IMR-90 (cell line): ENCODE results near the gene CHCHD2. TPM values are rescaled to one million over a fixed set of nuclear protein-coding genes. Genes with fewer than 3 reads are reported as not detected.

Source experiments
- ATAC-seq: fragments of 200-7000 bp; cut with Tn5 transposase; 2 replicates; pipeline ENCODE4 v1.9.1; 2020; ENCODE audit warnings: low read depth, mild to moderate bottlenecking, moderate library complexity
- BruUV-seq: library from RNA; stranded (reverse); fragments of 400-500 nt; replicated peaks from 2 replicates; lab custom pipeline; 2021; lab: Mats Ljungman, UMichigan
- CTCF ChIA-PET: fragments of 300-600 bp; formaldehyde crosslinking; extraction: SDS; loops from one replicate; lab custom pipeline; 2021; ENCODE audit warnings: antibody characterized with exemption; lab: Yijun Ruan, JAX
- POLR2A ChIA-PET: fragments of 300-600 bp; sonication (Branson Sonifier 250); formaldehyde crosslinking; loops from one replicate; lab custom pipeline; 2022; ENCODE audit warnings: antibody characterized with exemption; ENCODE audit not compliant: unreplicated experiment; lab: Charles Lee
- DNase-seq: peaks from one replicate; pipeline ENCODE4 v3.0.0; 2013
- H2AFZ ChIP-seq: replicated peaks from 2 replicates; pipeline ENCODE3; 2013; ENCODE audit warnings: low read length, mild to moderate bottlenecking; ENCODE audit not compliant: poor library complexity
- H2AK5ac ChIP-seq: 2 replicates; pipeline ENCODE4 v1.6.1; 2013; ENCODE audit warnings: low read depth, low read length, inconsistent platforms
- H2AK9ac ChIP-seq: replicated peaks from 2 replicates; pipeline ENCODE3; 2013; ENCODE audit warnings: mild to moderate bottlenecking, low read depth, low read length, moderate library complexity; ENCODE audit not compliant: poor library complexity
- H2BK120ac ChIP-seq: 2 replicates; pipeline ENCODE4 v1.6.1; 2013; ENCODE audit warnings: low read depth, low read length, inconsistent platforms
- H2BK15ac ChIP-seq: 3 replicates; pipeline ENCODE4 v1.6.1; 2013; ENCODE audit warnings: low read depth, low read length, inconsistent platforms
- H2BK20ac ChIP-seq: 2 replicates; pipeline ENCODE4 v1.6.1; 2013; ENCODE audit warnings: low read depth, mild to moderate bottlenecking, inconsistent platforms, low read length, moderate library complexity
- H2BK5ac ChIP-seq: 2 replicates; pipeline ENCODE4 v1.6.1; 2013; ENCODE audit warnings: mild to moderate bottlenecking, low read depth, low read length, inconsistent platforms; ENCODE audit not compliant: poor library complexity, severe bottlenecking
- H3K14ac ChIP-seq: replicated peaks from 2 replicates; pipeline ENCODE4 v1.6.1; 2013; ENCODE audit warnings: low read depth, low read length, inconsistent platforms
- H3K18ac ChIP-seq: 2 replicates; pipeline ENCODE4 v1.6.1; 2013; ENCODE audit warnings: low read depth, low read length, control low read depth
- H3K23ac ChIP-seq: 2 replicates; pipeline ENCODE4 v1.6.1; 2013; ENCODE audit warnings: low read depth, low read length, inconsistent platforms
- H3K27ac ChIP-seq: 2 replicates; pipeline ENCODE4 v1.5.1; 2013; ENCODE audit warnings: mild to moderate bottlenecking, control low read depth, low read length; ENCODE audit not compliant: insufficient read depth
- H3K27me3 ChIP-seq: 2 replicates; pipeline ENCODE4 v1.6.1; 2013; ENCODE audit warnings: low read length; ENCODE audit not compliant: control insufficient read depth, insufficient read depth
- H3K36me3 ChIP-seq: 2 replicates; pipeline ENCODE4 v1.6.1; 2013; ENCODE audit warnings: low read length, mixed read lengths; ENCODE audit not compliant: control insufficient read depth, insufficient read depth
- H3K4ac ChIP-seq: 2 replicates; pipeline ENCODE4 v1.6.1; 2013; ENCODE audit warnings: low read depth, low read length, inconsistent platforms
- H3K4me1 ChIP-seq: 2 replicates; pipeline ENCODE4 v1.6.1; 2013; ENCODE audit warnings: low read length, mixed read lengths; ENCODE audit not compliant: control insufficient read depth, insufficient read depth
- H3K4me2 ChIP-seq: 2 replicates; pipeline ENCODE4 v1.6.1; 2013; ENCODE audit warnings: low read depth, mild to moderate bottlenecking, control low read depth, low read length, moderate library complexity
- H3K4me3 ChIP-seq: 2 replicates; pipeline ENCODE4 v1.5.1; 2013; ENCODE audit warnings: low read depth, mild to moderate bottlenecking, control low read depth, low read length, moderate library complexity; ENCODE audit not compliant: insufficient read depth
- H3K56ac ChIP-seq: 2 replicates; pipeline ENCODE4 v1.6.1; 2013; ENCODE audit warnings: low read length, inconsistent platforms; ENCODE audit not compliant: insufficient read depth; ENCODE audit errors: extremely low read depth
- H3K79me1 ChIP-seq, 2 experiments: 2 replicates each; pipeline ENCODE4 v1.6.1; 2013; ENCODE audit warnings: low read length in 2 of 2, inconsistent platforms in 1 of 2, low read depth in 1 of 2
- H3K9ac ChIP-seq: 2 replicates; pipeline ENCODE4 v1.6.1; 2013; ENCODE audit warnings: low read depth, low read length, control low read depth
- H3K9me1 ChIP-seq: 2 replicates; pipeline ENCODE4 v1.6.1; 2013; ENCODE audit warnings: low read length, inconsistent platforms; ENCODE audit not compliant: insufficient read depth
- H3K9me3 ChIP-seq: 2 replicates; pipeline ENCODE4 v1.6.1; 2013; ENCODE audit warnings: low read length; ENCODE audit not compliant: control insufficient read depth, insufficient read depth
- H4K20me1 ChIP-seq: 2 replicates; pipeline ENCODE4 v1.6.1; 2013; ENCODE audit warnings: low read length, inconsistent platforms; ENCODE audit not compliant: insufficient read depth
- H4K5ac ChIP-seq: 2 replicates; pipeline ENCODE4 v1.6.1; 2013; ENCODE audit warnings: mild to moderate bottlenecking, low read depth, low read length, control low read depth
- H4K8ac ChIP-seq, 2 experiments: 2 replicates each; pipeline ENCODE4 v1.6.1; 2013; ENCODE audit warnings: low read depth in 2 of 2, low read length in 2 of 2, control low read depth in 1 of 2, inconsistent platforms in 1 of 2
- H4K91ac ChIP-seq: 2 replicates; pipeline ENCODE4 v1.6.1; 2013; ENCODE audit warnings: low read depth, low read length, inconsistent platforms; ENCODE audit not compliant: insufficient read depth
- BHLHE40 ChIP-seq: fragments of 150-350 bp; IDR thresholded peaks from 2 replicates; pipeline ENCODE4 v1.6.1; 2016; ENCODE audit warnings: mild to moderate bottlenecking, low read depth, low read length
- CEBPB ChIP-seq: IDR thresholded peaks from 2 replicates; pipeline ENCODE4 v1.6.1; 2012; ENCODE audit warnings: low read depth, low read length, improper control_type of control experiment
- CHD1 ChIP-seq: IDR thresholded peaks from 2 replicates; pipeline ENCODE4 v1.6.1; 2012; ENCODE audit warnings: low read depth, low read length, improper control_type of control experiment
- FOS ChIP-seq: fragments of 150-350 bp; IDR thresholded peaks from 2 replicates; pipeline ENCODE4 v1.6.1; 2016; ENCODE audit warnings: low read depth, low read length
- MAFK ChIP-seq: IDR thresholded peaks from 2 replicates; pipeline ENCODE4 v1.6.1; 2012; ENCODE audit warnings: low read depth, low read length, improper control_type of control experiment
- MAZ ChIP-seq: IDR thresholded peaks from 2 replicates; pipeline ENCODE4 v1.6.1; 2012; ENCODE audit warnings: low read depth, mild to moderate bottlenecking, low read length, improper control_type of control experiment, moderate library complexity, borderline replicate concordance
- MXI1 ChIP-seq: IDR thresholded peaks from 2 replicates; pipeline ENCODE4 v1.6.1; 2012; ENCODE audit warnings: low read depth, mild to moderate bottlenecking, low read length, moderate library complexity, borderline replicate concordance
- NFE2L2 ChIP-seq: fragments of 150-350 bp; IDR thresholded peaks from 2 replicates; pipeline ENCODE4 v1.6.1; 2016; ENCODE audit warnings: low read depth, mild to moderate bottlenecking, low read length
- POLR2A ChIP-seq: IDR thresholded peaks from 2 replicates; pipeline ENCODE4 v1.6.1; 2012; ENCODE audit warnings: mild to moderate bottlenecking, low read depth, low read length
- RAD21 ChIP-seq: IDR thresholded peaks from 2 replicates; pipeline ENCODE4 v1.6.1; 2012; ENCODE audit warnings: low read length, improper control_type of control experiment
- RCOR1 ChIP-seq: IDR thresholded peaks from 2 replicates; pipeline ENCODE4 v1.6.1; 2012; ENCODE audit warnings: mild to moderate bottlenecking, low read length, improper control_type of control experiment; ENCODE audit not compliant: insufficient replicate concordance
- RFX5 ChIP-seq: IDR thresholded peaks from 2 replicates; pipeline ENCODE4 v1.8.0; 2012; ENCODE audit warnings: low read depth, mild to moderate bottlenecking, low read length, moderate library complexity
- SMC3 ChIP-seq: fragments of 150-350 bp; IDR thresholded peaks from 2 replicates; pipeline ENCODE4 v1.6.1; 2016; ENCODE audit warnings: low read depth, mild to moderate bottlenecking, antibody characterized with exemption, low read length, moderate library complexity
- WGBS, 2 experiments: methylation state at CpG; one replicate each; pipeline versions ENCODE4 v1.1.5 to v1.1.7; 2013; ENCODE audit warnings: missing lambda C conversion rate in 2 of 2; ENCODE audit not compliant: insufficient read length in 1 of 2; ENCODE audit errors: extremely low coverage in 2 of 2; 5-methylcytosine and 5-hydroxymethylcytosine counted together
- dilution Hi-C: fragments of 300-500 bp; cut with HindIII; formaldehyde crosslinking; loops from one replicate; pipeline ENCODE4 v1.14.3; 2018; ENCODE audit warnings: low sequenced_read_pairs; ENCODE audit not compliant: unreplicated experiment
- in situ Hi-C: fragments of 300-500 bp; cut with MboI; formaldehyde crosslinking; loops from 3 replicates; pipeline ENCODE4 v1.14.3; 2019; ENCODE audit warnings: low sequenced_read_pairs, inconsistent platforms, mixed read lengths
- intact Hi-C: fragments of 100-400 bp; cut with micrococcal nuclease; formaldehyde crosslinking; loops from 2 replicates; pipeline ENCODE4 v1.10.0; 2022
- polyA plus RNA-seq, 3 experiments: library from polyadenylated mRNA; depleted of rRNA; stranded (reverse); fragments of >200 nt; gene quantifications; 2 replicates each; pipeline ENCODE4 v1.2.3, GENCODE V29; 2012; ENCODE audit warnings: low replicate concordance in 1 of 3
- total RNA-seq: library from RNA; depleted of rRNA; stranded (reverse); fragments of >200 nt; gene quantifications from 2 replicates; pipeline ENCODE4 v1.2.3, GENCODE V29; 2012
- TF ChIP-seq, protein P1 (sequence below): fragments of 150-350 bp; IDR thresholded peaks from 2 replicates; pipeline ENCODE4 v1.6.1; 2016; ENCODE audit warnings: low read depth, mild to moderate bottlenecking, low read length, moderate library complexity, borderline replicate concordance
- TF ChIP-seq, protein P2 (sequence below): conservative IDR thresholded peaks from 2 replicates; pipeline ENCODE4 v1.5.1; 2012; ENCODE audit warnings: mild to moderate bottlenecking, low read depth, low read length, improper control_type of control experiment
- TF ChIP-seq, protein P3 (sequence below): fragments of 150-350 bp; IDR thresholded peaks from 2 replicates; pipeline ENCODE4 v1.6.1; 2017; ENCODE audit warnings: mild to moderate bottlenecking, antibody characterized with exemption, low read length, low read depth

The CHCHD2 gene
- total and polyA plus RNA-seq, 2 of the 4 experiments (the other 2 are of a cell fraction), result 423 to 522 TPM

DNA sequence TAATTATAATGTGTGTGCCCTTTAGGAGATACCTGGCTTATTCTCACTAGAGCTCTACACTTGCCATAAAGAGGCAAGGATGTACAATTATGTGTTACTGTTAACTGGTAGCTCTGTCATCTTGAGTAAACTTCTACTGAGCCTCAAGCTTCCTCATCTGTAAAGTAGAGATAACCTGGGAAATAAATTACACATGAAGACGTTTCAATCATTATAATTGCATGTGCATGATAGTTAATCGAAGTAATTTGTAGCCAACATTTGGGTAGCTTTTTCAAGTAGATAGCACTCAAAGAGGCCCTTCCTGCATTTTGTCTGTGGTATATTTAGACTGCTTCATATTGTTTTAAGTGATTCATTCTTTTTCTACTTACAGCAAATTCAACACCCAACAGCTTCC, 52.3 kb downstream of the CHCHD2 start:
- in situ Hi-C loops, result no loop called here
- TF ChIP-seq MAFK (no peak), MAZ (no peak), POLR2A (no peak), BHLHE40 (no peak), RAD21 (no peak), FOS (no peak), NFE2L2 (no peak), MXI1 (no peak), CEBPB (no peak), SMC3 (no peak), RCOR1 (no peak), RFX5 (no peak), CHD1 (no peak)
- TF ChIP-seq, protein P1, sequence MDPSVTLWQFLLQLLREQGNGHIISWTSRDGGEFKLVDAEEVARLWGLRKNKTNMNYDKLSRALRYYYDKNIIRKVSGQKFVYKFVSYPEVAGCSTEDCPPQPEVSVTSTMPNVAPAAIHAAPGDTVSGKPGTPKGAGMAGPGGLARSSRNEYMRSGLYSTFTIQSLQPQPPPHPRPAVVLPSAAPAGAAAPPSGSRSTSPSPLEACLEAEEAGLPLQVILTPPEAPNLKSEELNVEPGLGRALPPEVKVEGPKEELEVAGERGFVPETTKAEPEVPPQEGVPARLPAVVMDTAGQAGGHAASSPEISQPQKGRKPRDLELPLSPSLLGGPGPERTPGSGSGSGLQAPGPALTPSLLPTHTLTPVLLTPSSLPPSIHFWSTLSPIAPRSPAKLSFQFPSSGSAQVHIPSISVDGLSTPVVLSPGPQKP, result no peak
- TF ChIP-seq, protein P2, sequence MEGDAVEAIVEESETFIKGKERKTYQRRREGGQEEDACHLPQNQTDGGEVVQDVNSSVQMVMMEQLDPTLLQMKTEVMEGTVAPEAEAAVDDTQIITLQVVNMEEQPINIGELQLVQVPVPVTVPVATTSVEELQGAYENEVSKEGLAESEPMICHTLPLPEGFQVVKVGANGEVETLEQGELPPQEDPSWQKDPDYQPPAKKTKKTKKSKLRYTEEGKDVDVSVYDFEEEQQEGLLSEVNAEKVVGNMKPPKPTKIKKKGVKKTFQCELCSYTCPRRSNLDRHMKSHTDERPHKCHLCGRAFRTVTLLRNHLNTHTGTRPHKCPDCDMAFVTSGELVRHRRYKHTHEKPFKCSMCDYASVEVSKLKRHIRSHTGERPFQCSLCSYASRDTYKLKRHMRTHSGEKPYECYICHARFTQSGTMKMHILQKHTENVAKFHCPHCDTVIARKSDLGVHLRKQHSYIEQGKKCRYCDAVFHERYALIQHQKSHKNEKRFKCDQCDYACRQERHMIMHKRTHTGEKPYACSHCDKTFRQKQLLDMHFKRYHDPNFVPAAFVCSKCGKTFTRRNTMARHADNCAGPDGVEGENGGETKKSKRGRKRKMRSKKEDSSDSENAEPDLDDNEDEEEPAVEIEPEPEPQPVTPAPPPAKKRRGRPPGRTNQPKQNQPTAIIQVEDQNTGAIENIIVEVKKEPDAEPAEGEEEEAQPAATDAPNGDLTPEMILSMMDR, result no peak
- TF ChIP-seq, protein P3, sequence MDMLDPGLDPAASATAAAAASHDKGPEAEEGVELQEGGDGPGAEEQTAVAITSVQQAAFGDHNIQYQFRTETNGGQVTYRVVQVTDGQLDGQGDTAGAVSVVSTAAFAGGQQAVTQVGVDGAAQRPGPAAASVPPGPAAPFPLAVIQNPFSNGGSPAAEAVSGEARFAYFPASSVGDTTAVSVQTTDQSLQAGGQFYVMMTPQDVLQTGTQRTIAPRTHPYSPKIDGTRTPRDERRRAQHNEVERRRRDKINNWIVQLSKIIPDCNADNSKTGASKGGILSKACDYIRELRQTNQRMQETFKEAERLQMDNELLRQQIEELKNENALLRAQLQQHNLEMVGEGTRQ, result no peak
- peaks cover 28% of the 10 kb centered on the region for H3K36me3 ChIP-seq
- H3K56ac ChIP-seq, result no peak overlapping the region
- no peak overlapping the region for H2BK5ac ChIP-seq
- 0 out of 2 replicates have a peak, but pooled peaks cover 2% of the 10 kb centered on the region for H3K9me1 ChIP-seq
- no peak overlapping the region for H4K91ac ChIP-seq
- peaks cover 4% of the 10 kb centered on the region; the same call in 1 of the 2 replicates for H3K4me1 ChIP-seq
- no peak overlapping the region for H4K5ac ChIP-seq
- H2BK15ac ChIP-seq, result no peak overlapping the region
- no peak overlapping the region for H3K18ac ChIP-seq
- intact Hi-C loops, result loop anchor here (5.0 kb wide), 1 partner anchor 47 kb away; no protein-coding TSS in a partner anchor
- ATAC-seq, result no peak
- H2AK5ac ChIP-seq, result no peak overlapping the region
- DNase-seq, result no peak
- H4K8ac ChIP-seq, result no peak overlapping the region
- no CpG with 5 or more reads among the region's 2 CpGs for WGBS, 2 experiments
- BruUV-seq, result no TSS peak
- no peak overlapping the region for H2AK9ac ChIP-seq
- no peak overlapping the region for H3K4me3 ChIP-seq
- H3K9ac ChIP-seq, result no peak overlapping the region
- CTCF ChIA-PET, result interaction anchor here (1.0 kb wide), 1 partner anchor 21 kb away, joined by 3 read pairs; no protein-coding TSS in a partner anchor
- no peak overlapping the region for H3K27ac ChIP-seq
- no peak overlapping the region for H2BK20ac ChIP-seq
- no peak overlapping the region for H3K4me2 ChIP-seq
- POLR2A ChIA-PET, result no interaction called here
- H3K23ac ChIP-seq, result no peak overlapping the region
- dilution Hi-C loops, result no loop called here
- H4K20me1 ChIP-seq, result no peaks in the 10 kb centered on the region
- H3K4ac ChIP-seq, result no peak overlapping the region
- no peaks in the 10 kb centered on the region for H3K9me3 ChIP-seq
- H3K27me3 ChIP-seq, result no peaks in the 10 kb centered on the region
- no peak overlapping the region for H2BK120ac ChIP-seq
- H3K79me1 ChIP-seq, result peaks cover 36 to 44% of the 10 kb centered on the region in 2 experiments
- no peak overlapping the region for H3K14ac ChIP-seq
- H2AFZ ChIP-seq, result no peak overlapping the region
